Measurements from ENCODE around the gene TNKS2.
"Not testable (repeated sequence)": the region's sequence is repeated elsewhere in the genome, so short reads cannot be mapped to it uniquely, and the experiment has no call there.

TNKS2 gene

GRCh38 chr10:91797874-91798648 is at the start of gene TNKS2:
TNKS2 (plus strand) TSS chr10:91798426; CDS start chr10:91798691, 265 bp downstream.
- DNase-seq = peak; percentile 50 to 86

GRCh38 chr10:91749592-91749991 is 48.6 kb upstream of the TNKS2 start:
- not testable (repeated sequence) for DNase-seq

- DNase-seq = no peak
These were observed 41.9 kb upstream of the TNKS2 start for GRCh38 chr10:91756286-91756685.

- peak in 1 of 2 experiments; percentile 67 for DNase-seq
These were observed 39.7 kb upstream of the TNKS2 start for GRCh38 chr10:91758303-91759146.

GRCh38 chr10:91759581-91759986 is 38.6 kb upstream of the TNKS2 start:
- no peak for DNase-seq

GRCh38 chr10:91761721-91762120 is 36.5 kb upstream of the TNKS2 start:
- DNase-seq = no peak

- DNase-seq = no peak
These were observed 35.3 kb upstream of the TNKS2 start for GRCh38 chr10:91762878-91763277.

GRCh38 chr10:91766676-91767075 is 31.6 kb upstream of the TNKS2 start:
- no peak for DNase-seq

GRCh38 chr10:91768123-91768522 is 30.1 kb upstream of the TNKS2 start:
- DNase-seq = no peak

- no peak for DNase-seq
These were observed 26.3 kb upstream of the TNKS2 start for GRCh38 chr10:91771907-91772306.

- DNase-seq = no peak
These were observed 25.8 kb upstream of the TNKS2 start for GRCh38 chr10:91772461-91772860.

- DNase-seq = no peak
These were observed 25.4 kb upstream of the TNKS2 start for GRCh38 chr10:91772869-91773268.

GRCh38 chr10:91774571-91774970 is 23.7 kb upstream of the TNKS2 start:
- DNase-seq = no peak

- DNase-seq = no peak
These were observed 22.5 kb upstream of the TNKS2 start for GRCh38 chr10:91775731-91776130.

GRCh38 chr10:91776266-91776665 is 22.0 kb upstream of the TNKS2 start:
- DNase-seq = no peak

- DNase-seq = no peak
These were observed 19.7 kb upstream of the TNKS2 start for GRCh38 chr10:91778485-91778884.

- no peak for DNase-seq
These were observed 19.1 kb upstream of the TNKS2 start for GRCh38 chr10:91779011-91779605.

GRCh38 chr10:91782539-91782938 is 15.7 kb upstream of the TNKS2 start:
- DNase-seq = no peak

GRCh38 chr10:91785830-91786229 is 12.4 kb upstream of the TNKS2 start:
- DNase-seq = no peak

- no peak for DNase-seq
These were observed 11.0 kb upstream of the TNKS2 start for GRCh38 chr10:91787258-91787657.

GRCh38 chr10:91787810-91788209 is 10.4 kb upstream of the TNKS2 start:
- no peak for DNase-seq

- no peak for DNase-seq
These were observed 9.7 kb upstream of the TNKS2 start for GRCh38 chr10:91788527-91788926.

- DNase-seq = peak in 1 of 2 experiments; percentile 20
These were observed 1.7 kb upstream of the TNKS2 start for GRCh38 chr10:91796331-91797047.

Measured in SW 1271 (cell line).